GM12878 (cell line): Measurements from ENCODE around the gene SLC35E4. TPM values are rescaled to one million over a fixed set of nuclear protein-coding genes. Genes with fewer than 3 reads are reported as not detected.

Experiments used
- ATAC-seq: fragments of 200-7000 bp; cut with Tn5 transposase; 3 replicates; pipeline ENCODE4 v1.9.1; 2020; ENCODE audit warnings: mild to moderate bottlenecking, moderate library complexity
- BruUV-seq: library from RNA; stranded (reverse); fragments of 400-500 nt; replicated peaks from 2 replicates; lab custom pipeline; 2021; lab: Mats Ljungman, UMichigan
- CTCF ChIA-PET: fragments of 300-600 bp; sonication (Branson Sonifier 250); formaldehyde crosslinking; extraction: SDS; loops from one replicate; lab custom pipeline; 2021; ENCODE audit warnings: inconsistent platforms; lab: Yijun Ruan, JAX
- POLR2A ChIA-PET: fragments of 350-600 bp; formaldehyde crosslinking; extraction: SDS; loops from one replicate; lab custom pipeline; 2021; ENCODE audit warnings: inconsistent platforms; lab: Charles Lee
- RAD21 ChIA-PET: fragments of 300-600 bp; sonication (Branson Sonifier 250); formaldehyde crosslinking; loops from one replicate; lab custom pipeline; 2023; ENCODE audit warnings: antibody characterized with exemption; ENCODE audit not compliant: unreplicated experiment; lab: Charles Lee
- SMC1A ChIA-PET: fragments of 300-600 bp; sonication (Branson Sonifier 250); formaldehyde crosslinking; loops from one replicate; lab custom pipeline; 2023; ENCODE audit not compliant: unreplicated experiment, uncharacterized antibody; lab: Charles Lee
- DNase-seq: peaks from one replicate; pipeline ENCODE4 v3.0.0-alpha.2; 2011; ENCODE audit warnings: low read depth, low spot score
- FAIRE-seq: peaks from 3 replicates; lab custom pipeline; 2011; peaks lifted over from hg19 to GRCh38; lab: Jason Lieb, UNC
- H2AFZ ChIP-seq: 2 replicates; pipeline ENCODE4 v1.6.0; 2011; ENCODE audit warnings: low read depth, low read length, control low read depth; ENCODE audit not compliant: control insufficient read depth
- H3K27ac ChIP-seq: 2 replicates; pipeline ENCODE4 v1.5.1; 2011; ENCODE audit warnings: control low read depth; ENCODE audit not compliant: control insufficient read depth, insufficient read depth
- H3K27me3 ChIP-seq, 2 experiments: replicated peaks in 1 of 2; 2 replicates each; pipeline versions ENCODE4 v1.6.0 to v1.6.1; 2011; ENCODE audit warnings: low read length in 1 of 2; ENCODE audit not compliant: control insufficient read depth in 2 of 2, insufficient read depth in 2 of 2
- H3K36me3 ChIP-seq, 2 experiments: 2 replicates each; pipeline ENCODE4 v1.5.1; 2011; ENCODE audit warnings: low read length in 1 of 2; ENCODE audit not compliant: control insufficient read depth in 2 of 2, insufficient read depth in 2 of 2
- H3K4me1 ChIP-seq: 2 replicates; pipeline ENCODE4 v1.6.1; 2011; ENCODE audit warnings: mild to moderate bottlenecking, low read length, moderate library complexity, mixed read lengths; ENCODE audit not compliant: control insufficient read depth, insufficient read depth
- H3K4me2 ChIP-seq: 2 replicates; pipeline ENCODE4 v1.6.0; 2011; ENCODE audit warnings: control low read depth; ENCODE audit not compliant: control insufficient read depth, insufficient read depth
- H3K4me3 ChIP-seq: fragments of 200-600 bp; sonication (generic); 2 replicates; pipeline ENCODE4 v1.5.1; 2016
- H3K79me2 ChIP-seq: 2 replicates; pipeline ENCODE4 v1.6.0; 2011; ENCODE audit warnings: low read length; ENCODE audit not compliant: control insufficient read depth, insufficient read depth
- H3K9ac ChIP-seq: 2 replicates; pipeline ENCODE4 v1.8.0; 2011; ENCODE audit warnings: low read length, control low read depth, mixed read lengths; ENCODE audit not compliant: control insufficient read depth, insufficient read depth
- H3K9me3 ChIP-seq: replicated peaks from 3 replicates; pipeline ENCODE4 v1.5.1; 2011; ENCODE audit warnings: mild to moderate bottlenecking, low read length; ENCODE audit not compliant: control insufficient read depth, insufficient read depth
- H4K20me1 ChIP-seq: 2 replicates; pipeline ENCODE4 v1.6.0; 2011; ENCODE audit not compliant: control insufficient read depth, insufficient read depth
- CBFB ChIP-seq: IDR thresholded peaks from 2 replicates; pipeline ENCODE4 v1.6.1; 2016; ENCODE audit warnings: antibody characterized with exemption, low read depth
- CEBPB ChIP-seq, 2 experiments: fragments of 150-350 bp in 1 of 2; IDR thresholded peaks; 2 replicates each; pipeline ENCODE4 v1.6.1; 2012 to 2014; ENCODE audit warnings: low read depth in 2 of 2, low read length in 2 of 2, borderline replicate concordance in 1 of 2, inconsistent platforms in 1 of 2
- CHD1 ChIP-seq: IDR thresholded peaks from 2 replicates; pipeline ENCODE4 v1.6.1; 2012; ENCODE audit warnings: low read depth, low read length, improper control_type of control experiment
- CTCF ChIP-seq, 3 experiments: IDR thresholded peaks in 2 of 3; conservative IDR thresholded peaks in 1 of 3; 2 replicates each; pipeline ENCODE4 v1.5.1; 2011; ENCODE audit warnings: low read depth in 3 of 3, low read length in 3 of 3, mild to moderate bottlenecking in 3 of 3, control low read depth in 2 of 3, moderate library complexity in 2 of 3, inconsistent platforms in 1 of 3, mixed read lengths in 1 of 3; ENCODE audit not compliant: control insufficient read depth in 2 of 3, insufficient read depth in 1 of 3; ENCODE audit errors: extremely low read depth in 1 of 3
- FOXM1 ChIP-seq: IDR thresholded peaks from 2 replicates; pipeline ENCODE4 v1.6.1; 2012; ENCODE audit warnings: low read depth, mild to moderate bottlenecking, inconsistent platforms, low read length, moderate library complexity
- KAT2A ChIP-seq: conservative IDR thresholded peaks from 2 replicates; pipeline ENCODE4 v1.6.1; 2011; ENCODE audit warnings: low read depth, low read length; ENCODE audit not compliant: control insufficient read depth
- LARP7 ChIP-seq: fragments of 450-650 bp; IDR thresholded peaks from 2 replicates; pipeline ENCODE4 v1.6.1; 2017; ENCODE audit warnings: mild to moderate bottlenecking
- RELA ChIP-seq: fragments of 450-650 bp; IDR thresholded peaks from 2 replicates; pipeline ENCODE4 v1.8.0; 2014; ENCODE audit warnings: borderline replicate concordance; ENCODE audit not compliant: partially characterized antibody
- SMC3 ChIP-seq: IDR thresholded peaks from 2 replicates; pipeline ENCODE4 v1.6.1; 2011; ENCODE audit warnings: low read length, improper control_type of control experiment, borderline replicate concordance
- WGBS: methylation state at CpG from one replicate; pipeline ENCODE4 v1.1.6; 2016; ENCODE audit warnings: low lambda C conversion rate; ENCODE audit not compliant: insufficient replicate concordance, insufficient coverage; ENCODE audit errors: missing lambda C conversion rate; 5-methylcytosine and 5-hydroxymethylcytosine counted together
- in situ Hi-C: fragments of 300-500 bp; cut with MboI; formaldehyde crosslinking; loops from 9 replicates; pipeline ENCODE4 v1.14.3; 2018; ENCODE audit warnings: mixed read lengths
- intact Hi-C: fragments of 100-400 bp; cut with micrococcal nuclease; formaldehyde crosslinking; loops from one replicate; pipeline ENCODE4 v1.14.2; 2022; ENCODE audit not compliant: unreplicated experiment
- polyA plus RNA-seq, 11 experiments: library from polyadenylated mRNA; depleted of rRNA in 4 of 11; unstranded in 6 of 11; stranded (reverse) in 5 of 11; fragments of >200 nt; fragmentation: Nextera tagmentation in 4 of 11; fragmentation: Illumina TruSeq in 1 of 11; extraction: Ambion mirVana in 4 of 11; extraction: Trizol in 1 of 11; gene quantifications; 1 replicate in 1 of 11; 2 replicates in 10 of 11; pipeline versions ENCODE4 v1.2.1 to v1.2.3, GENCODE V29; 2011 to 2016; ENCODE audit warnings: inconsistent platforms in 2 of 11, missing spikeins in 2 of 11, low read depth in 1 of 11
- total RNA-seq, 4 experiments: library from RNA; depleted of rRNA in 3 of 4; stranded (reverse); fragments of >200 nt in 3 of 4; fragmentation: Illumina TruSeq in 1 of 4; extraction: Trizol in 1 of 4; gene quantifications; 2 replicates each; pipeline versions ENCODE4 v1.2.1 to v1.2.3, GENCODE V29; 2013 to 2021

The SLC35E4 gene
- total and polyA plus RNA-seq, 10 of the 15 experiments (the other 5 are each of a cell fraction or from before 2014, with no cell fraction given), result 0.16 to 5.3 (median 2.9) TPM; not detected in 1

- SMC1A ChIA-PET, result interaction anchor here (1.0 to 2.6 kb wide), 3 partner anchors 133 to 145 kb away, joined by 4 to 9 read pairs (median 4); no protein-coding TSS in a partner anchor
- H3K4me3 ChIP-seq, result no peak overlapping the region
- ATAC-seq (no peak), DNase-seq (no peak), FAIRE-seq (no peak)
- no peaks in the 10 kb centered on the region for H3K79me2 ChIP-seq
- POLR2A ChIA-PET, result no interaction called here
- no peak overlapping the region for H3K9ac ChIP-seq
- CTCF ChIA-PET, result interaction anchor here (1.0 to 6.4 kb wide), 4 partner anchors 8 to 146 kb away, joined by 3 to 51 read pairs (median 20); partner anchors contain the start of gene SLC35E4
- no TSS peak for BruUV-seq
- intact Hi-C loops, result no loop called here
- peaks cover 50% of the 10 kb centered on the region for H3K4me1 ChIP-seq
- RAD21 ChIA-PET, result interaction anchor here (4.6 to 4.7 kb wide), 2 partner anchors 24 to 144 kb away, joined by 21 to 58 read pairs; partner anchors contain the start of gene SLC35E4
- no peaks in the 10 kb centered on the region for H3K27me3 ChIP-seq
- no peak overlapping the region for H3K27ac ChIP-seq
- H3K4me2 ChIP-seq, result no peak overlapping the region
- WGBS, result 73% methylated on average over 7 of the region's 7 CpGs
- TF ChIP-seq CHD1, result no peak
- no peak for TF ChIP-seq CBFB
- TF ChIP-seq FOXM1, result no peak
- no peak for TF ChIP-seq CEBPB (IDR thresholded peaks at IDR 0.05; ENCODE audit: borderline replicate concordance in 1 of 2, low read depth in 2 of 2, low read length in 2 of 2)
- TF ChIP-seq SMC3, result no peak
- no peak for TF ChIP-seq LARP7
- no peak for TF ChIP-seq RELA
- no peak for TF ChIP-seq KAT2A
- no peak for TF ChIP-seq CTCF (IDR thresholded peaks at IDR 0.05 in 2 of 3, conservative IDR thresholded peaks at IDR 0.05 in 1 of 3; ENCODE audit: control insufficient read depth in 2 of 3, extremely low read depth in 1 of 3, insufficient read depth in 1 of 3, low read depth in 3 of 3, low read length in 3 of 3)
- no peak overlapping the region for H2AFZ ChIP-seq
- H4K20me1 ChIP-seq, result no peaks in the 10 kb centered on the region
- no peaks in the 10 kb centered on the region for H3K9me3 ChIP-seq
- no peaks in the 10 kb centered on the region for H3K36me3 ChIP-seq
- in situ Hi-C loops, result no loop called here
Observed at GRCh38 chr22:30610299-30610698, 25.3 kb upstream of the SLC35E4 start.
